Vagina (tissue), 2 donors: ENCODE measurements around the gene SPEF1. TPM values are rescaled to one million over a fixed set of nuclear protein-coding genes. Genes with fewer than 3 reads are reported as not detected.

ENCODE experiments used
- DNase-seq, 2 donors: peaks; one replicate each; pipeline ENCODE4 v3.0.0-alpha.2; 2017; ENCODE audit errors: extremely low spot score in 2 of 2
- H3K27ac ChIP-seq: fragments of 200-600 bp; sonication (generic); one replicate; pipeline ENCODE4 v1.5.1; 2019
- H3K27me3 ChIP-seq: fragments of 200-600 bp; sonication (generic); one replicate; pipeline ENCODE4 v1.5.1; 2019
- H3K36me3 ChIP-seq, 2 donors: fragments of 200-600 bp; sonication (generic); one replicate each; pipeline ENCODE4 v1.5.1; 2017 to 2019
- H3K4me1 ChIP-seq: fragments of 200-600 bp; sonication (generic); one replicate; pipeline ENCODE4 v1.5.1; 2019
- H3K4me3 ChIP-seq, 2 donors: fragments of 200-600 bp; sonication (generic); 1 replicate in 1 of 2; 2 replicates in 1 of 2; pipeline ENCODE4 v1.5.1; 2016 to 2019
- H3K9me3 ChIP-seq: fragments of 200-600 bp; sonication (generic); one replicate; pipeline ENCODE4 v1.5.1; 2019
- POLR2A ChIP-seq, 2 donors: fragments of 450-650 bp; IDR thresholded peaks; one replicate each; pipeline ENCODE4 v1.6.1; 2017; ENCODE audit warnings: antibody characterized with exemption in 2 of 2, mild to moderate bottlenecking in 2 of 2, moderate library complexity in 2 of 2
- POLR2AphosphoS5 ChIP-seq, 2 donors: sonication (generic); formaldehyde crosslinking; IDR thresholded peaks; one replicate each; pipeline ENCODE4 v1.9.0; 2017; ENCODE audit warnings: antibody characterized with exemption in 2 of 2, mild to moderate bottlenecking in 2 of 2, low read depth in 1 of 2; ENCODE audit not compliant: insufficient read depth in 1 of 2
- intact Hi-C: fragments of 100-400 bp; cut with DNase I; formaldehyde crosslinking; loops from one replicate; pipeline ENCODE4 v1.15.1; 2023
- total RNA-seq: library from RNA; depleted of rRNA; stranded (reverse); fragments of >200 nt; gene quantifications from one replicate; pipeline ENCODE4 v1.2.3, GENCODE V29; 2016
- TF ChIP-seq, protein P1 (sequence below), 3 experiments: fragments of 450-650 bp in 2 of 3; fragments of 200-600 bp in 1 of 3; sonication (generic) in 1 of 3; IDR thresholded peaks; one replicate each; pipeline ENCODE4 v1.5.1; 2017 to 2019; ENCODE audit warnings: antibody characterized with exemption in 3 of 3, mild to moderate bottlenecking in 2 of 3, moderate library complexity in 2 of 3

SPEF1 gene
- total RNA-seq, 1 donor from 2014 or later, result not detected

DNA sequence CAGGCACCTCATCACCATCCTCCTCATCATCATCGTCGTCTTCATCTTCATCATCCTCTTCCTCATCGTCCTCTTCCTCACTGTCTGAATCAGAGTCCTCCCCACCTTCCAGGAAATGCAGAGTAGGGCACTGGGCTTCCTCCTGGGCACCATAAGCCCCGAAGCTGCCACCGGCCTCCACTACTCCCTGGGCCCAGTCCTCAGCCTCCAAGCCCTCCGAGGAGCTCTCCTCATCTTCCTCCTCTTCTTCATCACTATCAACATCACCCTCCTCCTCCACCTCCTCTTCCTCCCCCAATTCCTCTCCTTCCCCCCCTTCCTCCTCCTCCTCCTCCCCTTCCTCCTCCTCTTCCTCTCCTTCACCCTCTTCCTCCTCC is 3.6 kb upstream of the SPEF1 start:
- TF ChIP-seq POLR2A (IDR thresholded peaks at IDR 0.05) (no peak), POLR2AphosphoS5 (IDR thresholded peaks at IDR 0.05; ENCODE audit: insufficient read depth in 1 of 2, low read depth in 1 of 2) (no peak)
- TF ChIP-seq, protein P1, sequence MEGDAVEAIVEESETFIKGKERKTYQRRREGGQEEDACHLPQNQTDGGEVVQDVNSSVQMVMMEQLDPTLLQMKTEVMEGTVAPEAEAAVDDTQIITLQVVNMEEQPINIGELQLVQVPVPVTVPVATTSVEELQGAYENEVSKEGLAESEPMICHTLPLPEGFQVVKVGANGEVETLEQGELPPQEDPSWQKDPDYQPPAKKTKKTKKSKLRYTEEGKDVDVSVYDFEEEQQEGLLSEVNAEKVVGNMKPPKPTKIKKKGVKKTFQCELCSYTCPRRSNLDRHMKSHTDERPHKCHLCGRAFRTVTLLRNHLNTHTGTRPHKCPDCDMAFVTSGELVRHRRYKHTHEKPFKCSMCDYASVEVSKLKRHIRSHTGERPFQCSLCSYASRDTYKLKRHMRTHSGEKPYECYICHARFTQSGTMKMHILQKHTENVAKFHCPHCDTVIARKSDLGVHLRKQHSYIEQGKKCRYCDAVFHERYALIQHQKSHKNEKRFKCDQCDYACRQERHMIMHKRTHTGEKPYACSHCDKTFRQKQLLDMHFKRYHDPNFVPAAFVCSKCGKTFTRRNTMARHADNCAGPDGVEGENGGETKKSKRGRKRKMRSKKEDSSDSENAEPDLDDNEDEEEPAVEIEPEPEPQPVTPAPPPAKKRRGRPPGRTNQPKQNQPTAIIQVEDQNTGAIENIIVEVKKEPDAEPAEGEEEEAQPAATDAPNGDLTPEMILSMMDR (IDR thresholded peaks at IDR 0.05), result no peak
- peak in 1 of 2 donors; percentile 80 for DNase-seq
- H3K27ac ChIP-seq, result peak overlapping the region; percentile 80
- intact Hi-C loops, result no loop called here
- H3K9me3 ChIP-seq, result no peaks in the 10 kb centered on the region
- no peaks in the 10 kb centered on the region for H3K27me3 ChIP-seq
- peaks cover 67% of the 10 kb centered on the region for H3K4me1 ChIP-seq
- peak overlapping the region; percentile 62 to 68 for H3K4me3 ChIP-seq
- peaks cover 0 to 6% of the 10 kb centered on the region in 2 donors for H3K36me3 ChIP-seq

GRCh38 chr20:3784216-3784853 is 3.1 kb upstream of the SPEF1 start:
- DNase-seq, result peak in 1 of 2 donors; percentile 83
- no peaks in the 10 kb centered on the region for H3K9me3 ChIP-seq
- H3K4me3 ChIP-seq, result peak overlapping the region; percentile 21 to 62
- H3K36me3 ChIP-seq, result peaks cover 0 to 6% of the 10 kb centered on the region in 2 donors
- TF ChIP-seq POLR2AphosphoS5 (IDR thresholded peaks at IDR 0.05; ENCODE audit: insufficient read depth in 1 of 2, low read depth in 1 of 2), result no peak
- no peak for TF ChIP-seq POLR2A (IDR thresholded peaks at IDR 0.05)
- TF ChIP-seq, protein P1 (IDR thresholded peaks at IDR 0.05), result no peak
- no peaks in the 10 kb centered on the region for H3K27me3 ChIP-seq
- peaks cover 67% of the 10 kb centered on the region for H3K4me1 ChIP-seq
- H3K27ac ChIP-seq, result peak overlapping the region; percentile 80
- intact Hi-C loops, result no loop called here

DNA sequence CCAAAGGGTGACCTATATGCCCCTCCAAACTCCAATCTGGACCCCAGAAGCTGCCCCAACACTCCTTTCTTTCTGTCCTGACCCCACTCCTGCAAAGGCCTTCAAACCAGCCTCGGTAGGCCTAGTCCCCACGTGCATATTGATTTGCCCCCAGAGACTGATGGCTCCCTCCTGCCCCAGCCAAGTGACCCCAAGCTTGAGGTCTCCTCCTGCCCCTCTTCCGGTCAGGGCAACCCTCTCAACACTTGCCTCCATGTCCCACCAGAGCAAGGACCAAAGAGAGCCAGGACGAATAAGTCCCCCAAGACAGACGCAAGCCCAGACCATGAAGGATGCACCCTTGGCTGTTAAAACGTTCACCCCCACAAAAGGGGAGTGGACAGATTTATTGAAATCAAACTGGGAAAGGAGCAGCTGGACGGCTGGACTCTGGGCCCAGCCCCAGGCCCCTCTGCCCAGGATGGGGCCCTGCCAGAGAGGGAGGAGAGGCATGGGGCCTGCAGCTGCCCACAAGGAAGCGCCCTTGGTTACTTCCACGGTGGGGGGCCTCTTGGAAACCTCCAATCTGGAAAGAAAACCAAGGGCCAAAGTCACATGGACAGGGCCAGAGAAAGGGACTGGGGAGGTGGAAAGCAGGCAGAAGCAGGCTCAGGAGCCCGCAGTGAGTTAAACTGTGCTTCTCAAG is 2.4 kb upstream of the SPEF1 start:
- H3K4me3 ChIP-seq, result peak overlapping the region in 1 of 2 donors; percentile 21
- peak overlapping the region; percentile 80 for H3K27ac ChIP-seq
- TF ChIP-seq POLR2AphosphoS5 (IDR thresholded peaks at IDR 0.05; ENCODE audit: insufficient read depth in 1 of 2, low read depth in 1 of 2) (no peak), POLR2A (IDR thresholded peaks at IDR 0.05) (no peak)
- TF ChIP-seq, protein P1 (IDR thresholded peaks at IDR 0.05), result no peak
- intact Hi-C loops, result no loop called here
- H3K4me1 ChIP-seq, result peaks cover 67% of the 10 kb centered on the region
- peaks cover 0 to 6% of the 10 kb centered on the region in 2 donors for H3K36me3 ChIP-seq
- peak in 1 of 2 donors; percentile 84 for DNase-seq
- no peaks in the 10 kb centered on the region for H3K9me3 ChIP-seq
- H3K27me3 ChIP-seq, result no peaks in the 10 kb centered on the region

DNA sequence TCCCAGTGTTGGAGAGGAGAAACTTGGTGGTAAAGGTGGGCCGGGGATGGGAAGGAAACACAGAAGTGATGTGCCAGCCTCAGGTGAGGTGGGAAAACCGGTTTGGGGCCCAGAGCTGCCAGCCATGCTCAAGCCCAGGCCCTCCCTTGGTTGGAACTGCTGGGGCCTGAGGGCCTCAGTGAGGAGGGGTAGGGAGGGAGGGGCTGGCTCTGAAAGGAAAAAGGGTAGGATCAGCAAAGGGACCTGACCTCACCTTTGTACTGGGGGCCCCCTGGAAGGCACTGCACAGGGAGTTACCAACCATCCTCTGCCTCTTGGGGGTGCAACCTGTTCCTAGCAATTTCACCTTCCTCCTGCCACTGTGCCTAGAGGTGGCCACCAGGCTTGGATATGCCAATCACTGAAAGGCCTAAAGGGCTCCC is 1.8 kb upstream of the SPEF1 start:
- H3K36me3 ChIP-seq, result peaks cover 0 to 6% of the 10 kb centered on the region in 2 donors
- no peaks in the 10 kb centered on the region for H3K27me3 ChIP-seq
- no peak overlapping the region for H3K4me3 ChIP-seq
- TF ChIP-seq POLR2A (IDR thresholded peaks at IDR 0.05) (no peak), POLR2AphosphoS5 (IDR thresholded peaks at IDR 0.05; ENCODE audit: insufficient read depth in 1 of 2, low read depth in 1 of 2) (no peak)
- TF ChIP-seq, protein P1 (IDR thresholded peaks at IDR 0.05), result no peak
- intact Hi-C loops, result no loop called here
- peak in 1 of 2 donors; percentile 82 for DNase-seq
- peak overlapping the region; percentile 80 for H3K27ac ChIP-seq
- H3K4me1 ChIP-seq, result peaks cover 69% of the 10 kb centered on the region
- H3K9me3 ChIP-seq, result no peaks in the 10 kb centered on the region

GRCh38 chr20:3782597-3782996 is 1.3 kb upstream of the SPEF1 start:
- no peak for TF ChIP-seq POLR2AphosphoS5 (IDR thresholded peaks at IDR 0.05; ENCODE audit: insufficient read depth in 1 of 2, low read depth in 1 of 2)
- TF ChIP-seq, protein P1 (IDR thresholded peaks at IDR 0.05), result no peak
- Histone ChIP-seq H3K27ac (no peak overlapping the region), H3K9me3 (no peaks in the 10 kb centered on the region), H3K27me3 (no peaks in the 10 kb centered on the region), H3K4me3 (no peak overlapping the region), H3K36me3 (peaks cover 0 to 6% of the 10 kb centered on the region in 2 donors), H3K4me1 (peaks cover 69% of the 10 kb centered on the region)
- DNase-seq, result no peak
- intact Hi-C loops, result no loop called here
